PC-3 (cell line): Measurements from ENCODE around the gene RGL4. TPM values are rescaled to one million over a fixed set of nuclear protein-coding genes. Genes with fewer than 3 reads are reported as not detected.
"Not testable (repeated sequence)": the region's sequence is repeated elsewhere in the genome, so short reads cannot be mapped to it uniquely, and the experiment has no call there.

Source experiments
- ATAC-seq: fragments of 200-7000 bp; cut with Tn5 transposase; 2 replicates; pipeline ENCODE4 v1.9.1; 2020; ENCODE audit warnings: mild to moderate bottlenecking, moderate library complexity
- BruUV-seq: library from RNA; stranded (reverse); fragments of 400-500 nt; replicated peaks from 2 replicates; lab custom pipeline; 2021; lab: Mats Ljungman, UMichigan
- CTCF ChIA-PET: fragments of 300-600 bp; sonication (Branson Sonifier 250); formaldehyde crosslinking; loops from one replicate; lab custom pipeline; 2022; ENCODE audit warnings: antibody characterized with exemption; lab: Charles Lee
- POLR2A ChIA-PET: fragments of 300-600 bp; sonication (Branson Sonifier 250); formaldehyde crosslinking; loops from one replicate; lab custom pipeline; 2022; ENCODE audit warnings: antibody characterized with exemption; ENCODE audit not compliant: unreplicated experiment; lab: Charles Lee
- DNase-seq: peaks from one replicate; pipeline ENCODE4 v3.0.0-alpha.2; 2015
- H2AFZ ChIP-seq: fragments of 300-600 bp; sonication (generic); 2 replicates; pipeline ENCODE4 v1.6.0; 2016; ENCODE audit warnings: antibody characterized with exemption, low read length
- H3F3A ChIP-seq: fragments of 300-600 bp; sonication (generic); one replicate; pipeline ENCODE4 v1.6.0; 2017; ENCODE audit warnings: antibody characterized with exemption, low read length, control low read depth, mild to moderate bottlenecking; ENCODE audit not compliant: unreplicated experiment
- H3K27ac ChIP-seq: fragments of 300-600 bp; sonication (generic); 2 replicates; pipeline ENCODE4 v1.5.1; 2016; ENCODE audit warnings: mild to moderate bottlenecking, low read length
- H3K27me3 ChIP-seq: fragments of 300-600 bp; sonication (generic); 2 replicates; pipeline ENCODE4 v1.6.1; 2016; ENCODE audit warnings: low read length, mixed read lengths
- H3K36me3 ChIP-seq: fragments of 300-600 bp; sonication (generic); 2 replicates; pipeline ENCODE4 v1.6.1; 2016; ENCODE audit warnings: low read depth, mixed run types, low read length, mixed read lengths
- H3K4me1 ChIP-seq: fragments of 300-600 bp; sonication (generic); 2 replicates; pipeline ENCODE4 v1.5.1; 2016; ENCODE audit warnings: low read length; ENCODE audit not compliant: insufficient read depth
- H3K4me2 ChIP-seq: fragments of 300-600 bp; sonication (generic); 2 replicates; pipeline ENCODE4 v1.6.0; 2016; ENCODE audit warnings: low read length
- H3K4me3 ChIP-seq: fragments of 300-600 bp; sonication (generic); 2 replicates; pipeline ENCODE4 v1.5.1; 2016; ENCODE audit warnings: mild to moderate bottlenecking, low read length, mixed read lengths
- H3K79me2 ChIP-seq: fragments of 300-600 bp; sonication (generic); 2 replicates; pipeline ENCODE4 v1.6.1; 2017; ENCODE audit warnings: low read length, mixed read lengths
- H3K9ac ChIP-seq: fragments of 300-600 bp; sonication (generic); 2 replicates; pipeline ENCODE4 v1.6.0; 2016; ENCODE audit warnings: mild to moderate bottlenecking, low read length
- H3K9me2 ChIP-seq: fragments of 300-600 bp; sonication (generic); replicated peaks from 2 replicates; pipeline ENCODE4 v1.6.1; 2016; ENCODE audit warnings: mixed run types, low read length, mixed read lengths
- H3K9me3 ChIP-seq: fragments of 300-600 bp; sonication (generic); 2 replicates; pipeline ENCODE4 v1.6.1; 2016; ENCODE audit warnings: low read length, mixed read lengths
- H4K20me1 ChIP-seq: fragments of 300-600 bp; sonication (generic); 2 replicates; pipeline ENCODE4 v1.6.1; 2016; ENCODE audit warnings: low read length, mixed read lengths
- CTCF ChIP-seq: fragments of 300-600 bp; sonication (generic); conservative IDR thresholded peaks from 2 replicates; pipeline ENCODE4 v1.5.1; 2017; ENCODE audit warnings: antibody characterized with exemption, low read depth, mild to moderate bottlenecking, low read length
- EZH2 ChIP-seq: fragments of 300-600 bp; sonication (generic); IDR thresholded peaks from one replicate; pipeline ENCODE4 v1.6.1; 2017; ENCODE audit warnings: antibody characterized with exemption, mild to moderate bottlenecking, low read length; ENCODE audit not compliant: unreplicated experiment
- EZH2phosphoT487 ChIP-seq: fragments of 300-600 bp; sonication (generic); IDR thresholded peaks from 2 replicates; pipeline ENCODE4 v1.6.1; 2018; ENCODE audit warnings: mild to moderate bottlenecking, antibody characterized with exemption, low read length, borderline replicate concordance
- intact Hi-C: fragments of 100-400 bp; cut with micrococcal nuclease; formaldehyde crosslinking; loops from 2 replicates; pipeline ENCODE4 v1.9.0; 2023
- total RNA-seq: library from RNA; depleted of rRNA; stranded (reverse); fragments of >200 nt; gene quantifications from 2 replicates; pipeline ENCODE4 v1.2.3, GENCODE V29; 2014

RGL4 gene
- total RNA-seq, 1 experiment from 2014 or later, result not detected

GRCh38 chr22:23670378-23671295, 20.2 kb upstream of the RGL4 start:
- intact Hi-C loops, result no loop called here
- Histone ChIP-seq H3K9ac (no peak overlapping the region), H3K9me2 (no peaks in the 10 kb centered on the region), H3K4me3 (no peak overlapping the region), H3K36me3 (no peaks in the 10 kb centered on the region), H3K4me2 (no peak overlapping the region), H2AFZ (no peak overlapping the region), H3K27ac (no peak overlapping the region), H3F3A (no peaks in the 10 kb centered on the region), H3K27me3 (no peaks in the 10 kb centered on the region), H3K4me1 (no peaks in the 10 kb centered on the region), H3K79me2 (no peaks in the 10 kb centered on the region), H3K9me3 (no peaks in the 10 kb centered on the region), H4K20me1 (no peaks in the 10 kb centered on the region)
- no TSS peak for BruUV-seq
- DNase-seq (no peak), ATAC-seq (no peak)
- TF ChIP-seq EZH2 (no peak), CTCF (no peak), EZH2phosphoT487 (no peak)
- ChIA-PET POLR2A (no interaction called here), CTCF (no interaction called here)

- H3K9ac ChIP-seq, DNase-seq, H3K4me2 ChIP-seq, H3K27me3 ChIP-seq, H3F3A ChIP-seq, H3K36me3 ChIP-seq, H3K4me3 ChIP-seq, H3K9me2 ChIP-seq, CTCF ChIA-PET, H3K27ac ChIP-seq, H4K20me1 ChIP-seq, POLR2A ChIA-PET, H3K79me2 ChIP-seq, intact Hi-C loops, BruUV-seq, H2AFZ ChIP-seq, ATAC-seq, H3K4me1 ChIP-seq, H3K9me3 ChIP-seq: not testable (repeated sequence)
Measured at GRCh38 chr22:23671387-23671786, 19.4 kb upstream of the RGL4 start.

- H3K27ac ChIP-seq, H3K9me2 ChIP-seq, H3K9me3 ChIP-seq, POLR2A ChIA-PET, H4K20me1 ChIP-seq, H3K79me2 ChIP-seq, DNase-seq, H3K27me3 ChIP-seq, H3K4me1 ChIP-seq, H3K4me3 ChIP-seq, H3K36me3 ChIP-seq, H3K9ac ChIP-seq, BruUV-seq, H2AFZ ChIP-seq, H3F3A ChIP-seq, ATAC-seq, intact Hi-C loops, CTCF ChIA-PET, H3K4me2 ChIP-seq: not testable (repeated sequence)
Measured at GRCh38 chr22:23672307-23673049, 18.3 kb upstream of the RGL4 start.
